ENCODE results near the gene HDAC8.

DNA sequence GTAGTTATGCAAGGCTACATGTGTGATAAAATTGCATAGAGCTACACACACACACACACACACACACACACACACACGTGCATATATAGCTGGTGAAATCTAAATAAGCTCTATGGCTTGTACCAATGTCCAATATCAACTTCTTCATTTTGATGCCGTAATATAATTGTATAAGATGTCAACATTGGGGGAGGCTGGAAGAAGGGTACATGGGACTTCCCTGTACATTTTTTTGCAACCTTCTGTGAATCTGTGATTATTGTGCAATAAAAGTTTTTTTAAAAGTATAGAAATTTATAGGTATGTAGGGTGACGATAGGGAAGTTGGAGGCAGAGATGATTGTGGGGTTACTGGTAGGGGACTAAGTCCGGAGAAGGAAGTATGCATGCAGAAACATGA is 105.5 kb downstream of the HDAC8 start:
- no peak for TF ChIP-seq CTCF (conservative IDR thresholded peaks at IDR 0.05; ENCODE audit: low read length)
- TF ChIP-seq EZH2phosphoT487 (IDR thresholded peaks at IDR 0.05; ENCODE audit: borderline replicate concordance), result no peak

Data from Loucy (cell line).